ENCODE results near the gene CAND2.

GRCh38 chr3:12751571-12751970 is 44.9 kb upstream of the CAND2 start:
- TF ChIP-seq POLR2A (IDR thresholded peaks at IDR 0.05; ENCODE audit: low read depth, low read length) (no peak), POLR2AphosphoS5 (IDR thresholded peaks at IDR 0.05; ENCODE audit: low read depth, low read length) (no peak)

Measured in GM12892 (cell line).